NB4 (cell line): Measurements from ENCODE around the gene SSX2IP.

Experiments
- DNase-seq: peaks from one replicate; pipeline ENCODE4 v3.0.0; 2010; ENCODE audit warnings: low read depth
- H3K4me3 ChIP-seq: one replicate; pipeline ENCODE4 v1.5.1; 2011; ENCODE audit warnings: mild to moderate bottlenecking, low read depth, low read length, moderate library complexity
- MYC ChIP-seq: IDR thresholded peaks from 2 replicates; pipeline ENCODE4 v1.6.1; 2011; ENCODE audit warnings: low read depth, low read length
- POLR2A ChIP-seq: IDR thresholded peaks from 2 replicates; pipeline ENCODE4 v1.6.1; 2011; ENCODE audit warnings: mild to moderate bottlenecking; ENCODE audit not compliant: insufficient read length; ENCODE audit errors: extremely low read depth
- TF ChIP-seq, protein P1 (sequence below): IDR thresholded peaks from 2 replicates; pipeline ENCODE4 v1.6.1; 2011; ENCODE audit warnings: low read depth, low read length
- TF ChIP-seq, protein P2 (sequence below): IDR thresholded peaks from one replicate; pipeline ENCODE4 v1.5.1; 2012; ENCODE audit warnings: low read depth, low read length

SSX2IP gene

DNA sequence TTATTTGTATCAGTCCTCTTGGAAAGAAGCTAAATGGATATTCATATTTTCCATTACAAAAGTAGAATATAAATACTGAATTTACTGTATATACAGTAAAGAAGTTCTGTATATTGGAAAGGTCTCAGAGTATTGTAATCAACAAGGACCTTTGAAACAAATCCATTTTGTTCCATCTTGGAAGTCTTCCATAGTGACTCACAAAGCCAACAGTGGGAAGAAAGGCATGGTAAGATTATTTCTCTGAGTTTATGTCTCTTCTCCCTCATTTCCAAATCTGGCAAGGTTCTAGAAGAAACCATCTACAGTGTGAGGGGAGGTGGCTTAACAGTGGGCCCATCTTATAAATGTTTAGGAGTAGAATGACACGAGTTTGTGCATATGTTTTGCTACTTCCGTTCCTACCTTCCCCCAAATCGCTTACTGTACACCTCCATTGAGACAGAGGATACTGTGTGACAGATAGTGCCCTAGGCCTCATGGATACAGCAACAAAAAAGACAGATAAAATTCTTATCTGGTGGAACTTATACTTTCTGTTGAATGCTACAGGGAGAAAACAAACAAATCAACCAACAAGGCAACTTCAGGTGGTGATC, 22.1 kb upstream of the SSX2IP start:
- TF ChIP-seq, protein P1, sequence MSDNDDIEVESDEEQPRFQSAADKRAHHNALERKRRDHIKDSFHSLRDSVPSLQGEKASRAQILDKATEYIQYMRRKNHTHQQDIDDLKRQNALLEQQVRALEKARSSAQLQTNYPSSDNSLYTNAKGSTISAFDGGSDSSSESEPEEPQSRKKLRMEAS = no peak
- TF ChIP-seq MYC (no peak), POLR2A (no peak)
- TF ChIP-seq, protein P2, sequence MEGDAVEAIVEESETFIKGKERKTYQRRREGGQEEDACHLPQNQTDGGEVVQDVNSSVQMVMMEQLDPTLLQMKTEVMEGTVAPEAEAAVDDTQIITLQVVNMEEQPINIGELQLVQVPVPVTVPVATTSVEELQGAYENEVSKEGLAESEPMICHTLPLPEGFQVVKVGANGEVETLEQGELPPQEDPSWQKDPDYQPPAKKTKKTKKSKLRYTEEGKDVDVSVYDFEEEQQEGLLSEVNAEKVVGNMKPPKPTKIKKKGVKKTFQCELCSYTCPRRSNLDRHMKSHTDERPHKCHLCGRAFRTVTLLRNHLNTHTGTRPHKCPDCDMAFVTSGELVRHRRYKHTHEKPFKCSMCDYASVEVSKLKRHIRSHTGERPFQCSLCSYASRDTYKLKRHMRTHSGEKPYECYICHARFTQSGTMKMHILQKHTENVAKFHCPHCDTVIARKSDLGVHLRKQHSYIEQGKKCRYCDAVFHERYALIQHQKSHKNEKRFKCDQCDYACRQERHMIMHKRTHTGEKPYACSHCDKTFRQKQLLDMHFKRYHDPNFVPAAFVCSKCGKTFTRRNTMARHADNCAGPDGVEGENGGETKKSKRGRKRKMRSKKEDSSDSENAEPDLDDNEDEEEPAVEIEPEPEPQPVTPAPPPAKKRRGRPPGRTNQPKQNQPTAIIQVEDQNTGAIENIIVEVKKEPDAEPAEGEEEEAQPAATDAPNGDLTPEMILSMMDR = no peak

DNA sequence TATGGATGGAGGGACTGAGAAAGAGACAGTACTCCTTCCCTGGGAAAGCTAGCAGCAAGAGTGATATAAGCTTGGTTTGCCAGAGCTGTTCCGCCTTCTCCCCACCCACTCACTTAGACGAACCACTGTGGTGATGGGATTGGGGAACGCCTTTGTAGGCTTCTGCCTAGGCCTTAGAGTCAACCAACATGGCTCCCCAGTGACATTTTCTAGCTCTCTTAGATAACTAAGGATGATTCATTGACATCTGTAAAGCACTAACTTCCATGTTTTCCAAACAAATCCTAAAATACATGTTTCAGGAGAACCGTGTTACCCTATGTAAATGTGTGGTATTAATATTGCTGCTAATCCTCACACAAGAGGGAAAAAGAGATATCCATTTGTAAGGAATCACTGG, 21.6 kb upstream of the SSX2IP start:
- no peak for TF ChIP-seq MYC
- TF ChIP-seq POLR2A = no peak
- TF ChIP-seq, protein P1 = no peak
- TF ChIP-seq, protein P2 = no peak
- no peak for DNase-seq
- no peak overlapping the region for H3K4me3 ChIP-seq

More for the DNA sequence above, 22.1 kb upstream of the SSX2IP start:
- H3K4me3 ChIP-seq = no peak overlapping the region
- no peak for DNase-seq

DNA sequence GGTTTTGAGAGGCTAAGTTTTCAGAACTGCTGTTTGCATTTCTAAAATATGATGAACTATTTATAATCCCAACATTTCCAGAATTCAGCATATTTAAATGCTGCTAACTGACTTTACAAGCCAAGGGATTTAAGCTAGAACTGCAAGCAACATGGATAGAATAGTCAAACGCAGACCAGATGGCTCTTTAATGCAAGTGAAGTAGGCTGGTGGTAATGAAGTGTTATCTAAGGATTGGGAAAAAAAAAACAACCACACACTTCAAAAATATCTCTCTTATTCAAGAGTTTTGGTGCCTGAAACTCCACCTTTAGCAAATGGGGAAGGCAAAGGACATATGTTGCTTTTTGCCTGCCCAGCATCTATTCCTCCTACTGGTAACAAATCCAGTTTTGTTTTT, 20.9 kb upstream of the SSX2IP start:
- TF ChIP-seq MYC (no peak), POLR2A (no peak)
- TF ChIP-seq, protein P2 = no peak
- TF ChIP-seq, protein P1 = no peak
- no peak for DNase-seq
- no peak overlapping the region for H3K4me3 ChIP-seq

DNA sequence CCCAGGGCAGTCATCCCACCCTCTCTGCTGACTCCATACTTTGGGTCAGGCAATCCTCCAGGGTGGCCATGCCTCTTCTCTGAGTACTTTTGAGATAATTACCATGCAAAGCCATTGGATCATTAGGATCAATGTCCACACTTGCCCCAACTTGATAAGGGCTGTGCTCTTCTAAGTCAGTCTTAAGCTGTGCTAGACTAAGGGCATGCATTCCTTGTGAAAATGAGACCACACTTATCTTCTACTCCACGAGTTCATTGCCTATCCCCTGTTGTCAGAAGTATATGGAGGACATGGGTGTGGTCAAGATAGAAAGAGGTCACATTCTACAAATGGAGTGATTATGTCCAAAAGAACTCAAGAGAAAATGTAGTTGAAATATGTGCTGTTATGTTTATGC, 18.9 kb upstream of the SSX2IP start:
- DNase-seq = no peak
- H3K4me3 ChIP-seq = no peak overlapping the region
- TF ChIP-seq, protein P2 = no peak
- TF ChIP-seq MYC = no peak
- TF ChIP-seq, protein P1 = no peak

DNA sequence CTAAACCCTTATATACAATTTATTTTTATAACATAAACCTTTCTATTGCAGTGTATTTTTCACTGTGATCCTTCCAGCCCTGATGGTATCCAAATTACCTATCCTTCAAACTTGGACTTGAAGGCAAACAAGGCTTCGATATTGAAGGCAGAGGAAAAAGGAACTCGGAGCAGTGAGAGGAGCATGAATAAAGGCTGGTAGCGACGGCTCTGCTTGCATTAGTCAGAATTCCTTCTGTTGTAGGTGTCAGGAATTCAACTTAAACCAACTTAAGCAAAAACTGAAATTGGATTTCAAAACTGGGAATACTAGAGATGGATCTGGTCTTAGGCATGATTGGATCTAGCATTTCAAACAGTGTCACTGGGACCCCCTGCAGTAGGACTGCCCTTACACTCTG, 17.8 kb upstream of the SSX2IP start:
- DNase-seq = no peak
- TF ChIP-seq, protein P2 = no peak
- TF ChIP-seq POLR2A = no peak
- TF ChIP-seq, protein P1 = no peak
- TF ChIP-seq MYC = no peak
- H3K4me3 ChIP-seq = no peak overlapping the region

DNA sequence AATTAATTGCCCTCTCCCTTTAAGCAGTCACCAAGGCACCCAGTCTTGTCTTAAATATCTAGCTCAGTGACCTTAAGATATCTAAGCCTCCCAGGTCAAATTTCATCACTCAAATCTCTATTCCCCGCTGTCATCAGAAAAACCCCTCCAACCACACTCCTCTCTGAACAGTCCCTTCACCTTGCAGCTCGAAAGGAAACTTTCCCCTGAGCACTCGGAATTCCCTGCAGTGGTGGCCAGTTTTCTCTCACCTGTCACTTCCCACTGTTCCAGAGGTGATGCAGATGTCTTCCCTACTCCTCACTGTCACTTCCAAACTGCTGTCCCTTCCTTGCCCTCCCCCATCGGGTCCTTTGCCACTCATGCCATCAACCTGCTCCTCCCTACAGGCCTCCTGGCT, 15.3 kb upstream of the SSX2IP start:
- DNase-seq = no peak
- TF ChIP-seq, protein P1 = no peak
- no peak for TF ChIP-seq MYC
- TF ChIP-seq, protein P2 = no peak
- TF ChIP-seq POLR2A = no peak
- no peak overlapping the region for H3K4me3 ChIP-seq
